SW480 (cell line): ENCODE results near the gene NUMB.
A peak's percentile ranks its signal among the peaks of the same experiment; 100 is the strongest.
"Not testable (repeated sequence)": the region's sequence is repeated elsewhere in the genome, so short reads cannot be mapped to it uniquely, and the experiment has no call there.

Experiments used
- DNase-seq: peaks from one replicate; pipeline ENCODE4 v3.0.0-alpha.2; 2016; ENCODE audit warnings: low spot score

NUMB gene

DNA sequence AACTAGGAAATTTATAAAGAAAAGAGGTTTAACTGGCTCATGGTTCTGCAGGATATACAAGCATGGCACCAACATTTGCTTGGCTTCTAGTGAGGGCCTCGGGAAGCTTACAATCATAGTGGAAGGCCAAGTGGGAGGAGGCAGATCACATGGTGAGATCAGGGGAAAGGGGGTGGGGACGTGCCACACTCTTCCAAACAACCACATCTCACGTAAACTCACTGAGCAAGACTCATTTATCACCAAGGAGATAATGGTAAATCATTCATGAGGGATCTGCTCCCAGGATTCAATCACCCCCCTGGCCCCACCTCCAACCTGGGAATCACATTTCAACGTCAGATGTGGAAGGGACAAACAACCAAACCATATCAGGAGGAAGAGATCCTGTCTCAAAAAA, 35.8 kb downstream of the NUMB start:
- peak; percentile 77 for DNase-seq

- DNase-seq = no peak
These were observed 40.1 kb downstream of the NUMB start for GRCh38 chr14:73418227-73418626.

DNA sequence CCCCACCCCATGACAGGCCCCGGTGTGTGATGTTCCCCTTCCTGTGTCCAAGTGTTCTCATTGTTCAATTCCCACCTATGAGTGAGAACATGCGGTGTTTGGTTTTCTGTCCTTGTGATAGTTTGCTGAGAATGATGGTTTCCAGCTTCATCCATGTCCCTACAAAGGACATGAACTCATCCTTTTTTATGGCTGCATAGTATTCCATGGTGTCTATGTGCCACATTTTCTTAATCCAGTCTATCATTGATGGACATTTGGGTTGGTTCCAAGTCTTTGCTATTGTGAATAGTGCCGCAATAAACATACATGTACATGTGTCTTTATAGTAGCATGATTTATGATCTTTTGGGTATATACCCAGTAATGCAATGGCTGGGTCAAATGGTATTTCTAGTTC, 52.1 kb downstream of the NUMB start:
- DNase-seq = not testable (repeated sequence)

GRCh38 chr14:73403181-73403752, 55.1 kb downstream of the NUMB start:
- no peak for DNase-seq

GRCh38 chr14:73402579-73402978, 55.8 kb downstream of the NUMB start:
- no peak for DNase-seq

DNA sequence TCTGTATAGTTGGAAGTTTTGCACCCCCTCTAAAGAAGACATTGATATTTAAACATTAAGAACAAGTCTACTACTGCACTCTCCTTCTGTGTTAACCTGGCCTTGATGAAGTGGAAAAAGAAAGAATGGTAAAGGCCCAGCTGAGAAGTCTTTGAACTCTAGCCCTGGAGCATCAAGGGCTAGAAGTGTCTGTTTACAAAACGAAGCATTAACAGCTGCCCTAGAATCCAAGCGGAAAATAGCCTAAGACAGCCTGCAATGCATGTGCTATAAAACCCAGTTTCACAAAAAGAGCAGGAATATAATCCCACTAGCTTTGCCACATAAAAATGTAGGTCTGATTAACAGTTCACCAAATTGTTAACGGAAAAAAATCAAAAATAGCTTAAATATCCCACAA, 60.5 kb downstream of the NUMB start:
- DNase-seq = no peak

DNA sequence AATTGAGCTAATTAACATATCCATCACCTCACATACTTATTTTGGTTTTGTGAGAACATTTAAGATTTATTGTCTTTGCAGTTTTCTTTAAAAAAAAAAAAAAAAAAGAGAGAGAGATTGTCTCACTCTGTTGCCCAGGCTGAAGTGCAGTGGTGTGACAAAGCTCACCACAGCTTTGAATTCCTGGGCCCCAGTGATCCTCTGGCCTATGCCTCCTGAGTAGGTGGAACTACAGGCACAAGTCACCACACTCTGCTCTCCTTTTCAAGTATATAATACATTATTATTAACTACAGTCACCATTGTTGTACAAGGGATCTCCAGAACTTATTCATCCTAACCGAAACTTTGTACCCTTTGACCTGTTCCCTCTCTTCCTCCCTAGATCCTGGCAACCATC, 64.0 kb downstream of the NUMB start:
- DNase-seq = no peak

GRCh38 chr14:73393375-73393774, 65.0 kb downstream of the NUMB start:
- no peak for DNase-seq

GRCh38 chr14:73392329-73393257, 65.8 kb downstream of the NUMB start:
- DNase-seq = no peak

DNA sequence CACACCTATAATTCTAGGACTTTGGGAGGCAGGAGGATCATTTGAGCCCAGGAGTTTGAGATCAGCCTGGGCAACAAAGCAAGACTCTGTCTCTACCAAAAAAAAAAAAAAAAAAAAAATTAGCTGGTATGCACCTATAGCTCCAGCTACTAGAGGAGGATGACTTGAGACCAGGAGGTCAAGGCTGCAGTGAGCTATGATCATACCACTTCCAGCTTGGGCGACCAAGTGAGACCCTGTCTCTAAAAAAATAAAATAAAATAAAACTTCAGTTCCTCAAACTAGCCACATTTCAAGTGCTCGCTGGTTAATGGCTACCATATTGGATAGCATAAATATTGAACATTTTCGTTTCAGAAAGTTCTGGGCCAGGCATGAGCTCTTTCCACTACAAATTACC, 70.5 kb downstream of the NUMB start:
- not testable (repeated sequence) for DNase-seq

- no peak for DNase-seq
These were observed 72.0 kb downstream of the NUMB start for GRCh38 chr14:73386342-73386741.

DNA sequence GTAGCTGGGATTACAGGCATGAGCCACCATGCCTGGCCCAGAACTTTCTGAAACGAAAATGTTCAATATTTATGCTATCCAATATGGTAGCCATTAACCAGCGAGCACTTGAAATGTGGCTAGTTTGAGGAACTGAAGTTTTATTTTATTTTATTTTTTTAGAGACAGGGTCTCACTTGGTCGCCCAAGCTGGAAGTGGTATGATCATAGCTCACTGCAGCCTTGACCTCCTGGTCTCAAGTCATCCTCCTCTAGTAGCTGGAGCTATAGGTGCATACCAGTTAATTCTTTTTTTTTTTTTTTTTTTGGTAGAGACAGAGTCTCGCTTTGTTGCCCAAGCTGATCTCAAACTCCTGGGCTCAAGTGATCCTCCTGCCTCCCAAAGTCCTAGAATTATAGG, 73.3 kb downstream of the NUMB start:
- not testable (repeated sequence) for DNase-seq

GRCh38 chr14:73383356-73383755, 75.0 kb downstream of the NUMB start:
- no peak for DNase-seq

- no peak for DNase-seq
These were observed 76.8 kb downstream of the NUMB start for GRCh38 chr14:73381380-73382013.

DNA sequence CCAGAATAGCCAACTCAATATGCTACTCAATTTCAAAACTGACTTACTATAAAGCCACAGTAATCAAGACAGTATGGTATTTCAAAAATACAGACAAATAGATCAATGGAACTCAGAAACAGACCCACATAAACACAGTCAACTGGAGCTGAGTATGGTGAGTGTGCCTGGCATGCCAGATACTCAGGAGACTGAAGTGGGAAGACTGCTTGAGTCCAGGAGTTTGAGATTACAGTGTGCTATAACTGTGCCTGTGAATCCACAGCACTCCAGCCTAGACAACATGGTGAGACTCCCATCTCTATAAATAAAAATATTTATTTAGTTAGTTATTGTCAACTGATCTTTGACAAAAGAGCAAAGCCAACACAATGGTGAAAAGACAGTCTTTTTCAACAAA, 81.8 kb downstream of the NUMB start:
- DNase-seq = no peak

DNA sequence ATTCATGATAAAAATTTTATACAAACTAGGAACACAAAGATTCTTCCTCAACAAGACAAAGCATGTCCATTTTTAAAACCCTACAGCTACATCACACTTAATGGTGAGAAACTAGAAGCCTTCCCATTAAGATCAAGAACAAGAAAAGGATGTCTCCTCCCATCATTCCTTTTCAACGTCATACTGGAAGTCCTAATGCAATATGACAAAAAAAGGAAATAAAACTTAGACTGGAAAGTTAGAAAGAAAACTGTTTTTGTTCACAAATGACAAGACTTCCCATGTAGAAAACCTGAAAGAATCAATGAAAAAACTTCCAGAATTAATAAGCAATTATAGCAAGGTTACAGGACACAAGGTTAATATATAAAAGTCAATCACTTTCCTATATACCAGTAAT, 82.5 kb downstream of the NUMB start:
- no peak for DNase-seq

DNA sequence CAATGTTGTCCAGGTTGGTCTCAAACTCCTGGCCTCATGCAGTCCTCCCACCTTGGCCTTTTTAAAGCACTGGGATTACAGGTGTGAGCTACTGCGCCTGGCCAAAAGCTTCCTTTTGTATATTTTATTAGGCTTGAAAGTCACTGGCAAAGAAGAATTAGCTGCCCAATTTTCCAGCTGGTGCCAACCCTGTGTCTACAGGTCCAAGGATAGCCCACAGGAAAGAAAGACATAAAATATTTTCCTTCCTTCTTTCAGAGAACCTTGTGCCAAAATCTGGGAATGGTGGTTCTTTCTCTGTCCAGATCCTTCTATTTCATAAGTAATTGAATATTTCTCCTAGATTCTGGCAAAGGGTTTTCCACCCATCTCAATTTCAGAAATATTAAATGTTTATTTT, 84.1 kb downstream of the NUMB start:
- no peak for DNase-seq

DNA sequence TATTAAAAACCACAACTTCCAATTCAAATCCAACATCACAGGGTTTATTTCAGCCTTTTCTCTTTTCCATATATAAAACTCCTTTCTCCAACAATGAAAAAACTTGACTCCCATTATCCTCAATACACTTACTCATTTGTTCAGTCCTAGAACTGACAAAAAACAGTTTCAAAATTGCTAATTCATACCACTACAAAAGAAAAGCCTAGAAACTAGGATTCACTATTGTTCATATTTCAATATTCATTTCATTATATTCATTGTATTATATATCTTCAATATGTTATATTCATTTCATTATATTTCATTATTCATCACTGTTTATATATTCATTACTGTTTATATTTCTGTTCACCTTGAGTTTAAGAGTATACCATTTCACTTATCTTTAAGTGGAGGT, 85.8 kb downstream of the NUMB start:
- DNase-seq = no peak

GRCh38 chr14:73370561-73370960, 87.8 kb downstream of the NUMB start:
- no peak for DNase-seq

DNA sequence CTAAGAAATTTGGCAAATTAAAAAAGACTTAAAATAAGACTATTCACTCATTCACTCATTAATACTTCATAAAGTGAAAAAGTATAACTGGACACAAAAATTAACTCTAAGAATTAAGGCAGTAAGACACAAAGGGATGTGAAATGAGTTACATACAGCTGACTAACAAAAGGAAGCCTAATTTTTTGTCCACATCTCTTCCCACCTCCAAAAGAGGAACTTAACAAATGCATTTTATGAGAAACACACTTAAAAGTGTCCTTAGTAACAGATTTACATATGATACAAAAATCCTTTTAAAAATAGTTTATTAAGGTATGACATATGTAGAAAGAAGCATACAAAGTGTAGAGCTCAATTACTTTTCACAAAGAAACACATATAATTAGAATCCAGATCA, 88.9 kb downstream of the NUMB start:
- no peak for DNase-seq

GRCh38 chr14:73368616-73369015, 89.7 kb downstream of the NUMB start:
- DNase-seq = no peak

GRCh38 chr14:73365727-73366126, 92.6 kb downstream of the NUMB start:
- DNase-seq = no peak

DNA sequence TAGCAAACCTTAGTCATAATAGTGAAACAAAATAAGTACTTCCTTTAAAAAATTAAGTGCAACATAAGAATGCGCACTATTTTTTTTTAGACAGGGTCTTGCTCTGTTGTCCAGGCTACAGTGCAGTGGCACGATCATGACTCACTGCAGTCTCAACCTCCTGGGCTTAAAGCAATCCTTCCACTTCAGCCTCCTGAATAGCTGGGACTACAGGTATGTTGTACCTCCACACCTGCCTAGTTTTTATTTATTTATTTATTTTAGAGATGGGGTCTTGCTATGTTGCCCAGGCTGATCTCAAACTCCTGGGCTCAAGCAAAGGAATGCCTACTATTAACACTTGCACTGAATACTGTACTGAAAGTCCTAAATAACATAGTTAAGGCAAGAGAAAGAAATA, 93.8 kb downstream of the NUMB start:
- DNase-seq = no peak
